ENCODE results near the gene FGGY. TPM values are rescaled to one million over a fixed set of nuclear protein-coding genes. Genes with fewer than 3 reads are reported as not detected.
"Not testable (repeated sequence)": the region's sequence is repeated elsewhere in the genome, so short reads cannot be mapped to it uniquely, and the experiment has no call there.

Gene FGGY
- total RNA-seq, 1 donor from 2014 or later: 72.2 TPM

DNA sequence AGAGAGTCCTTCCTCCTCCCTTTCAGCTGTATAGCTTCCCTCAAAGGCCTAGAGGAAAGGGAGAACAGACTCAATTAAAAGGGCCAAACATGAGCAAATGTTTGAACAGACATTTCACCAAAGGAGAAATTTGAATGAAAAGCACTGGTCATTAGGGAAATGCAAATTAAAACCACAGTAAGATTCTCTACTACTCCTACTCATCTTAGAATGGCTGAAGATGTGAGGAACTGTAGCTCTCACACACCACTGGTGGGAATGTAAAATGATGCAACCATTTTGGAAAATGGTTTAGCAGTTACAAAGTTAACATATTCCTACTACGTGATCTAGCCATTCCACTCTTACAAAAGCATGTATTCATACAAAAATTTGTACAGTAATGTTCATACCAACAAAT, 264.9 kb downstream of the FGGY start:
- ATAC-seq: no peak
- no peak for DNase-seq (ENCODE audit: low spot score)

DNA sequence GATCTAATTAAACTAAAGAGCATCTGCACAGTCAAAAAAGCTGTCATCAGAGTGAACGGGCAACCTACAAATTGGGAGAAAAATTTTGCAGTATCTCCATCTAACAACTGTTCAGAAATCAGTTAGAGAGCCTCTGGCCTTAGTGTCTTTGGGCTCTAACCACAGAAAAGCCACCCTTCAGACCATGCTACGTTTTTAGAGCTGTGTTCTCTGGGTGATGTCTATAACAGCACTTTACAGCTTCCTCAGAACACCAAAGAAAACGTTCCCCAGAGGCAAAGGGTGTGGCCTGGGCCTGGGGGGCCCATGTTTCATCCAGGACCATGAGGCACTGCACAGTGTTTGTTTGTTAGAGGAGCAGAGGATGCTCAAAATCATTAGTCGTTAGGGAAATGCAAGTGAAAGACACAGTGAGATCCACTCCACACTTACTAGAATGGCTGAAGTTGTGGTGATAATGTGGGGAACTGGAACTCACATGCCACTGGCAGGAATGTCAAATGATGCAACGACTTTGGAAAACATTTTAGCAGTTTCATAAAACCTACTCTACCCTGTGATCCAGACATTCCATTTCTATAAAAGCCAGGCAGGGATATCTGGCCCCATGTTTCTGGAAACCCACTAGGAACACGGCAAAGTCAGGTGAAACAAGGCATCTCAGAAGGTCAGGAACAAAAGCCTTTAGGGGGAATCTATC, 267.4 kb downstream of the FGGY start:
- no peak for DNase-seq (ENCODE audit: low spot score)
- peak; percentile 57 for ATAC-seq

DNA sequence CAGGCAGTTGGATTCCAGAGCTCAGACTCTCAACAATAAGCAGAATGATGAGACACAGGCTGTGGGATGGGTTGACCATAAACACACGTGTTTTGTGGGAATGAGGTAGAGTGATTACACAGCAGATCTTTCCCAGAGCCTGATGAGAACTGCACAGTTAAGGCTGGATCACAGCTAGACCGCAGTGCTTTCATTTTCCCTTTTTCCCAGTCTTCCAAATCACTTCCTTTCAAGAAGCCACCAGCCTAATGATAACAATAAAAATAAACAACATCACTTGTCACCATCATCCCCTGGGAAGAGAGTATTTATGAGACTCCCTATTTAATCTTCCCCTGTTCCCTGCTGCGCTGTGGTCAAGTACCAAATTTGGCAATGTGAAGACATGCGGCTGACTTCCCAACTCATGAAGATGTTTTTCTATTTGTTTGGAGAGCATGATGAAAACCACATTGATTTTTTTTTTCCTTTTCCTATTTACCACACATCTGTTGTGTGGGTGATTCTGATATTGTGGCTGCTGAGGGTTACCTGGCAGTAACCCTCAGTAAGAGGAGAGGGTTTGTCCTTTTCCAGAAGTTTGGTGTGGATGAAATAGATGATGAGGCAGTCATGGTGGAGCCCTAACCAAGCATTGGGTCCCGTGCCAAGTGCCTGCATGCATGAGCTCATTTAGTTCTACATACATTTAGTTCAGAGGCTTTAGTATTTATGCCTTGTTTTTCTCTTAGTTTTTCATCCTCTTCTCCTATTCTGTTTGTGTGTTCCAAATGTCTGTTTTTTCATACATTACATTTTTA, 268.9 kb downstream of the FGGY start:
- ATAC-seq (no peak), DNase-seq (ENCODE audit: low spot score) (no peak)

DNA sequence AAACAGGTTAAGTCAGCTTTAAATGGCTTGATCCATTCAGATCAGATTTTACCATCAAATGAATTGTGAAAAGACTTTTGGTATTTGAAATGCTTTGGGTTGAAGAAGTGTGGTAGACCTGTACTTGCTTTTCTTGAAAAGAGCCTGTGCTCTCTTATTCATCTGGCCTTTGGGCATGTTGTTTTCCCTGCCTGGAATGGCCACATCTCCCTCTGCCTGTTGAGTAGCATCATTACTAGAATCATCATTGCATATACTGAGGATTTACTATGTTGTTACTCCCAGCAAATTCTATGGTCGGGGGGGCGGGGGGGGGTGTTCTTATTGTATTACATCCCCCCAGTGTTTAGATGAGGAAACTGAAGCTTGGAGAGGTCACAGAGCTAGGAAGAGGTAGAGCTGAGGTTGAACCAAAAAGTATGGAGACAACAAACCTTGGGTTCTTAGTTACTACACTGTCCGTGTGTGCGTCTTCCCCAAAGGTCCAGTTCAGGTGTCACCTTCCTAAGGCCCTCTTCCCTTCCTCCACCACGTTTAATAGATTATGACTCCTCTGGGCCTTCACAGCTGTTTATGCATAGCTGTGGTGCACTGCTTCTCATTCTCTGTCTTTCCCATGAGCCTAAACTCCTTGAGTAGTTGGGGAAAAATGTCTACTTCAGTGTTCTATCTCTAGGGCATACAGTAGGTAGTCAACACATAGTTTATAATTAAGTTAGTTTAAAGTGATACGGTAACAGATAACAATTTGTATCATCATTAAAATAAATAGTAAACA, 271.5 kb downstream of the FGGY start:
- no peak for DNase-seq (ENCODE audit: low spot score)

DNA sequence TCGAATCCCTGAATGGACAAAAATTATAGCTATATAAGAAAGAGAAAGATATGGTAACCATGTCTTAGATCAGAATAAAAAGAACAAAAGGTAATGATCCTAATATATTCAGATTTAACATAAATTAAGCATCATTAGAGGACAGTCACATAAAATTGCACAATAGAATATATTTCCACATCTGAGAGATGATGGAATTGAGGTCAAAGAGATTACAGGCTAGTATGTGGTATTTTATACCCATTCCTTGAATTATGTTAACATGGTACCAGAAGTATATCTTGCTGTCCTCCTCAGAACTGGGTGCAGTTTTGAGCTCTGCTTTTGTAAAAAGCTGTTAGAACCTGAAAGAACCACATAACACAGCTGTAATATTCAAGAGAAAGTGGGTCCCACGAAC, 272.3 kb downstream of the FGGY start:
- no peak for ATAC-seq
- DNase-seq (ENCODE audit: low spot score): no peak

More for the DNA sequence above, 271.5 kb downstream of the FGGY start:
- no peak for ATAC-seq

DNA sequence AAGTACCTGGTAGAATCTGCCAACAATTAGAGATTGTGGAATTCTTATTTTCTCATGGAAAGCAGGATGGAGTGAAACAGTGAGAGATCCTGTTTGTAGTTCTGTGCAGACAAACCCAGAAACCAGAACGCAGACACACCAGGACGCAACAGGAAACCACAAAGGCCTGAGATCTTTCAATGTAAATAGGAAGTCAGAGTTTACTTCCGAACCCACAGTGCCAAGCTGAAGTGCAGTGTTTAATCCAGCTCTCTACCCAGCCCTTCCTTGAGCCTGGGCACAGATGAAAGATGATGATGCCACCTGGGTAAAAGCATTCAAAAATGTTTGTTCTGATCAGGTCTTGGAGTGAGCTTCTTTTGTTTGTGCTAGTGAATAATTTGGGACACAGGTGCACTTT, 273.6 kb downstream of the FGGY start:
- ATAC-seq (no peak), DNase-seq (ENCODE audit: low spot score) (no peak)

DNA sequence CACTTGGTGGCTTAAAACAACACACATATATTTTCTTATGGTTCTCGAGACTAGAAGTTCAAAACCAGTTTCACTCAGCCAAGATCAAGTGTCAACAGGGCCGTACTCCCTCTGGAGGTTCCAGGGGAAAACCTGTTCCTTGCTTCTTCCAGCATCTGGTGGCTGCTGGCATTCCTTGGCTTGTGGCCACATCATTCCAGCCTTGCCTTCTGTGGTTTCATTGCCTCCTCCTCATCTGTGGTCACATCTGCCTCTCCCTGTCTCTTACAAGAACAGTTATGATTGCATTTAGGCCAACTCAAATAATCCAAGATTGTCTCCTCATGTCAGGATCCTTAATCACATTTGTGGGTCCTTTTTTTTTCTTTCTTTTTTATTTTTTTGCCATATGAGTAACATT, 277.2 kb downstream of the FGGY start:
- ATAC-seq: no peak

DNA sequence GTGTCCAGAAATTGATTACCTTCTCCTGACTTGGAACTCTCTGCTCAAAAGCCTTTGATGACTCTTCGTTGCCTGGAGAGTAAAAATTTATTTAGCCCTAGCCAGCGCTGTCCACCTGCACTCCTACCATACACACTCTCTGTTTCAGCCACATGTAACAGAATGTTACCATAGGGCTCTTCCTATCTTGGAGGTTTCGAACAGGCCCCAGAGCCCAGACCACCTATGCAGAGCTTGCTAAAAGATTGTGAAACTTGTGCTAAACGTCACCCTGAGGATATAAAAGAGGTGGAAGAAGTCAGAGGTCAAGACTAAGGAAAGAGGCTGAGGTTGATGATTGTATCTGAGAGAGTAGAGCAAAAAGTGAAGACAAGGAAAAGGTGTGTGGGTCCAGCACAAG, 280.9 kb downstream of the FGGY start:
- DNase-seq (ENCODE audit: low spot score) (no peak), ATAC-seq (no peak)

More for the DNA sequence above, 277.2 kb downstream of the FGGY start:
- no peak for DNase-seq (ENCODE audit: low spot score)

DNA sequence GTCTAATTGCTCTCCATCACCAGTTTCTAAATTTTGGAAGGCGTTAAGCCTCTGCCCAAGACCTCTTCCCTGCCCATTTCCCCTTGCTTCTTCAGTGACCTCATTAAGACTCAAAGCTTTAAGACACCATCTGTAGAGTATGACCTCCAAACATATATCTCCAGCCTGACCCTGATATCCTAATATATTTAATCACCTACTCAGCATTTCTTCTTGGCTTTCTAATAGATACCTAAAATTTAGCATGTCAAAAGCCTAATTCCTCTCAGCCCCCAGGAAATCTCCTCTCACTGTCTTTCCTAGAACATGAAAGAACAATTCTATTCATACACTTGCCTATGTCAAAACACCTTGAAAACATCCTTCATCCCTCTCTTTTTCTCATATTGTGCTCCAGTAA, 282.3 kb downstream of the FGGY start:
- DNase-seq (ENCODE audit: low spot score) (no peak), ATAC-seq (no peak)

DNA sequence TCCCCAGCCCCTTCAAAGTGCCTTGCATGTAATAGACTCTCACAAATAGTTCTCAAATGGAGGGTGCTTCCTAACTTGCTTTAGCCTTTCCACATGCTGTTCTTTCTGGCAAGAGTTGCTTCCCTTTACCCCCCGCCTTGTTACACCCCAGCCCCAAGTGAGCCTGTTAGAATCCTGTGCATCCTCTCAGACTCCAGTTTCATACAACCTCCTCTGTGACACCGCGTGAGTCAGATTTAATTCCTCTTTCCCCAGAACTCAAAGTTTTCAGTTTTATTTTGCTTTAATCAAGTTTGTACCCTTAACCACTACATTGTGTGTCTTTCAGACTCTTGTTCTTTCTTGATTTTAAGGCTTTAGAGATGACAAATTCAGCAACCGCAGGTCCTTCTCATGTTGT, 283.4 kb downstream of the FGGY start:
- DNase-seq (ENCODE audit: low spot score) (no peak), ATAC-seq (no peak)

DNA sequence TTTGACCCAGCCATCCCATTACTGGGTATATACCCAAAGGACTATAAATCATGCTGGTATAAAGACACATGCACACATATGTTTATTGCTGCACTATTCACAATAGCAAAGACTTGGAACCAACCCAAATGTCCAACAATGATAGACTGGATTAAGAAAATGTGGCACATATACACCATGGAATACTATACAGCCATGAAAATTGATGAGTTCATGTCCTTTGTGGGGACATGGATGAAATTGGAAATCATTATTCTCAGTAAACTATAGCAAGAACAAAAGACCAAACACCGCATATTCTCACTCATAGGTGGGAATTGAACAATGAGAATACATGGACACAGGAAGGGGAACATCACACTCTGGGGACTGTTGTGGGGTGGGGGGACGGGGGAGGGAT, 295.5 kb downstream of the FGGY start:
- DNase-seq (ENCODE audit: low spot score); ATAC-seq: not testable (repeated sequence)

DNA sequence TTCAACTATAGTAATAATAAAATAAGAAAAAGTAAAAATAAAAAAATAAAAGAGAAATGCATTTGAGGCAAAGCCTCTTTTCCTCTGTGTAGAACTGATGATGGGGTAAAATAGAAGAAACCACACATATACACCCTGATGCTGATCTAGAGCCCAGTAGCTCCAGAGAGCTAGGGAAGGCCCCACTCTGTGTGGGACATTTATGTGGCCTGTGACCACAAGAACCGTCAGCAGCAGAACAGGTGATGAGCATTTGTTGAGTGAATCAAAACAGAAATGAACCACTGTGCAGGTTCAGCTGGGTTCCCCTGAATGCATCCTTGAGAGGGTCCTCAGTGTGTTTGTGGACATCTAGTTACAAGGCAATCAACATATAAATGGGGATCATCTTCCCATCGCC, 296.0 kb downstream of the FGGY start:
- DNase-seq (ENCODE audit: low spot score) (no peak), ATAC-seq (no peak)

DNA sequence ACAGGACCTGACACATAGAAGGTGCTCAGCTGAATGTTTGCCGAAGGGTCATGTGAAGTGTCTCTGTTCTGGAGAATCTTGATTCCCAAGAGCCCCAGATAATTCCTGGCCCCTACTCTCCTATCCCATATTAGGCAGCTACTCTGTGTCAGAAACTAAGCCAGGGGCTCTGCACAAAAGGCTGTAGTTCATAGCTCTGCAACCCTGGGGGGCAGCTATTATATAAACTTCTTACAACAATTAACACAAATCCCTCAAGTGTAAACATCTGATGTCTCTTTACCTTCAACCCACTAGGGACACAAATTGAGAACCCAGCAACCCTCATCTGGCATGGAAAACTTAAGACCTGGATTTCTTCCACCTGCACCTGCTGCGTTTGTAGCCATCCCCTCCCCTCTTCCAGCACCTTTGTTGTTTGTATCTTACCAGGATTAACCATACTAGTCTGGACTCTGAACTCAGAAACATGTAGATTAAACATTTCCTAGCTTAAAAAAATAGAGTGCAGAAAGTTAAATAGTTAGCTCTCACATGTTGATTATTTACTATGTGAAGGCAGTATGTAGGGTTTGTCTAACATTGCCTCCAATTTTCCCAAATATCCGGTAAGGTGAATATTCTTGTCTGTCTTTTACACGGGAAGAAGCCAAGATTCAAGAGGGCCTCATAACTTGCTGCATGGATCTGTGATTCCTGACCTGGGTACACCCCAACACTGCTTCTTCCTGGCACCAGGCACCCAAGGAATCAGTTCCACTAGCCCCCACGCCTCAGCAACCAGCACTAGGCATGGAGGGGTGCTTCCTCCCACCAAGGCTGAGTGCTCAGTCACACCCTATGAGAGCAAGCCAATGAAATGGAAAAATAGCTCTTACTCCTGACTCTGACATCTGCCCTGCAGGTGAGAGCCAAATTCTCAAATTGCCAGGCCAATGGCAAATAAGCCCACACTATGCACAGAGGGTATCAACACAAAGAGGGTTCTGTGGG, 297.2 kb downstream of the FGGY start:
- DNase-seq (ENCODE audit: low spot score): no peak
- peak; percentile 85 for ATAC-seq

DNA sequence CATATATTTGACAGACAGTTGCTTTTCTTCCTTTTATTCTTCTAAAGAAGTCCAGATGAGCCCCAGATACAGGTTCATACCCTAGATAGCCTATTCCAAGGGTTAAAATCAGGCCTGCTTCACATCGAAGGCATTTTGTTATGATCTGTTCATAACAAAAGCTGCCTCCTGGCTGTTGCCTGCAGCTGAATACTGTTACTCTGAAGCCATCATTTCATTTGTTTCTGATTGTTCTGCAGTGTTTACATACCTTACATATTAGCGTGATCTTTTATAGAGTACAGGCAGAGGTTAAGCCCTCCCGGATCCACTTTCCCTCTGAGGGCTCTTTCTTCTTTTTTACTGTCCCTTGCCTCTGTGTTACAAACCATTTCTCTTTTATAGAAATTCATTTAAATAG, 298.9 kb downstream of the FGGY start:
- DNase-seq (ENCODE audit: low spot score) (no peak), ATAC-seq (no peak)

DNA sequence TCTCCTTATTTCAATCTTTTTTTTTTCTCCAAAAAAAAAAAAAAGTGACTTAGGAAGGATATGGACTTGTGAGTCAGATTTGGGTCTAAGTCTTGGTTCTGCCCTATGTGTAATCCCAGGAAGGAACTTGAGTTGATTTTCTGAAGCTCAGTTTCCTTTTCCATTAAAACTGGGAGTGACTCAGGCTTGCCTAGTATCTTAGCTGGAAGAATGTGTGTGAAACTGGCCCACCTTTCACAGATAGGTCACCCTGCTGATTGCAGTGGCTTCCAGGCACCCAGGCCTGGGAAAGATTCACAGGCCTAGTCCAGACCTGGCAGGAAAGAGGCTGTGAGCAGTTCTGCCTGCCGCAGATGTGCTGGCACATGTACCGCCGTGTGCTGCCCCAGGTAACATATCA, 299.5 kb downstream of the FGGY start:
- ATAC-seq: peak; percentile 35
- no peak for DNase-seq (ENCODE audit: low spot score)

DNA sequence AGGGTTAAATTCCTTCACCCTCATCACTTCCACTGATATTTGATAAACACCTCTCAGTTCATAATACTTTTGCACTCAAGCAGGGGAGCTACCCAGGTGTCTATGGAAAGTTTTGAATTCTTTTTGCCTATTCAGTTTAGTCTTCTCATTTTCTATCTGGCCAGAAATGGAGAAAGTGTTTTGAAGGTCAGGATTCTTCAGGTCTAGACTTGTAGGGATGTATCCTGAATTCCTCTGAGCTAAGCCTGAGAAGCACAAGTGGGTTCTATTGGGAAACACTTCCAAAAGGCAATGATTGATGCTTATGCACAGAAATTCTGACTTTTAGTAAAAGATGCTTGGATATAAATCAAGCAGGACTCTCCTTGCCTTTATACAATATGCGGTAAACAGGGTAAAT, 300.1 kb downstream of the FGGY start:
- DNase-seq (ENCODE audit: low spot score): no peak
- no peak for ATAC-seq

DNA sequence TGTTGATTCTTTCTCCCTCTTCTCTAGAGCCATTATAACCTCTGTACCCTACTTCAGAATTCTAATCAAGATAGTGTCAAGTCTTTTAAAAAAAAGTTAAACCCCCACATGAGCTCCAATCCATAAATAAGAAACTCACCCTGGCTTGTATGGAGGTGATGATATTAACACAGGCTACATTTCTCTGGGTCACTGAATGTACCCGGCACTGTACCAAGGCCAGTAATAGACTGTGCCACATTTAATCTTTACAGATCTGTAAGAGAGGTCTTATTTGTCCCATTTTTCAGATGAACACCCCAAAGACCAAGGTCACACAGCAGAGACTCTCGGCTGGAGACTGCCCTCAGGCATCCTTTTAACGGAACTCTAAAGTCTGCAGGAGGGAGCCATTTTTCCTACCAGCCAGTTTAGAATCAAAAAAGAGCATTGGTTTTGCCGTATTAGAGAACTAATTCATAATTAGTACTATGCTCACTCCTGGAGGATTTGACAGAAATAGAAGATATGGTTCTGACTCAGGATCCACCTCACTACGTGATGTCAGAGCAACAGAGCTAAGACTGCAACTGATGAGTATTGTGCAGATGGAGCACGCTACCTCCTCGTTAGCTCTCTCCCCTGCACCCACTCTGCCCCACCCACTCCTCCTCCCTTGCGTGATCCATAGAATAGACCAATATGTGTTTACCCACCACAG, 300.7 kb downstream of the FGGY start:
- no peak for DNase-seq (ENCODE audit: low spot score)
- no peak for ATAC-seq

DNA sequence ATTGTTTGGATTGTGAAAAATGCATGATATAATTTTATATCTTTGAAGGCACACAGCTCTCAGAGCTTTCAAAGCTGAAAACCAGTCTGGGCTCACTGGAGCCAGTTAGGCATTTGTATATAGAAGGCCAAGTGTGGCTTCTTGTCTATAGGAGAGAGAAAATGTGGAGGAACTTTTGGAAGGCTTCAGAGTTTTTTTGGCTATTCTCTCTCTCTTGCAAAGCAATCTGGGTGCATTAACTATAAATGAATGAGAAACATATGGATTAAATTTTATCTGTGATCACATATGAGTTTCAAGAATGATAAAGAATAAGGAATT, 301.2 kb downstream of the FGGY start:
- DNase-seq (ENCODE audit: low spot score) (no peak), ATAC-seq (no peak)

DNA sequence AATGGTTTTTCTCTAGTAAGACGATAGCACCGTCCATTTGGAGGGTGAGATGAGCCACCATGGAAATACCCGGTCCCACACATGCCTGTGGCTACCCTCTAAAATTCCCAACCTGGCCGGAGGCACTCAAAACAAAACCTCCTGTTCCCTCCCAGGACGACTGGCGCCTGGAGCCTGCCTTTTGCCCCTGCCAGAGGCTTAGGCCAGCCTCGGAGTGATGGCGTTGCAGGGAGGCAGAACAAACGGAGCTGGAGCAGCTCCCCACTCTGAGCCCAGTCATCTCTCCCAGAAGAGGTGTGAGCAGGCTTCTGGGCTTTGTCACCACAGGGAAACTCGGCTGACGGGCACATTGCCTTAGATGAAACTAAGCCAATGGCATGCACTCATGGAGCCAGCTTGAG, 304.1 kb downstream of the FGGY start:
- DNase-seq (ENCODE audit: low spot score) (no peak), ATAC-seq (no peak)

DNA sequence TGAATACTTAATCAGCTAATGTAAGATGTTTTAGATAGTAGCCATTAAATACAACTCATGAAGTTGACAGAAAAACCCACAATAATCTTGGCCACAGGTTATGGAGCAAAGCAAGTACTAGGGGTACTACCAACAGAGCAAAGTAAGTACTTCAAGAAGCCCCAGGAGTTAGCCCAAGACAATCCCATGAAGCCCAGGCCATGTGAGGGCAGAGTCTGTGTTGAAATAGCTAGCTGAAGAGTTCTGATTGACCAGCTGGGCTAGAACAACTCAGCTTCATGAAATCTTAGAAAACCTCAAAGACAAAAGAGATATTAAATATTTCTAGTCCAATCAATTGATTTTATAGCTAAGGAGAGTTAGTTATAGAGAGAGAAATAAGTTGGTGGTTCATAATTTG, 304.9 kb downstream of the FGGY start:
- ATAC-seq: no peak
- no peak for DNase-seq (ENCODE audit: low spot score)
